Endothelial cell of umbilical vein (primary cell): ENCODE results near the gene SAMD14. TPM values are rescaled to one million over a fixed set of nuclear protein-coding genes. Genes with fewer than 3 reads are reported as not detected.

Experiments
- BruUV-seq: library from RNA; stranded (reverse); fragments of 400-500 nt; replicated peaks from 2 replicates; lab custom pipeline; 2021; lab: Mats Ljungman, UMichigan
- CTCF ChIA-PET: fragments of 300-600, 350-600 bp; sonication (Branson Sonifier 250); formaldehyde crosslinking; loops from one replicate; lab custom pipeline; 2021; ENCODE audit warnings: antibody characterized with exemption, inconsistent platforms; lab: Charles Lee
- POLR2A ChIA-PET: fragments of 300-600, 350-600 bp; sonication (Branson Sonifier 250); formaldehyde crosslinking; loops from one replicate; lab custom pipeline; 2021; ENCODE audit warnings: antibody characterized with exemption, inconsistent platforms; lab: Charles Lee
- DNase-seq: peaks from one replicate; pipeline ENCODE4 v3.0.0-alpha.2; 2011; ENCODE audit warnings: low read depth, low spot score
- FAIRE-seq: peaks from 2 replicates; lab custom pipeline; 2011; peaks lifted over from hg19 to GRCh38; lab: Jason Lieb, UNC
- H2AFZ ChIP-seq: 2 replicates; pipeline ENCODE4 v1.6.0; 2012; ENCODE audit warnings: low read depth, low read length, control low read depth, inconsistent platforms
- H3K27ac ChIP-seq: 2 replicates; pipeline ENCODE4 v1.5.1; 2011; ENCODE audit warnings: low read depth, mild to moderate bottlenecking, control low read depth, low read length, moderate library complexity; ENCODE audit not compliant: insufficient read depth
- H3K27me3 ChIP-seq, 2 experiments: 2 replicates each; pipeline versions ENCODE4 v1.6.0 to v1.6.1; 2011; ENCODE audit warnings: low read length in 2 of 2, mixed read lengths in 1 of 2; ENCODE audit not compliant: control insufficient read depth in 2 of 2, insufficient read depth in 2 of 2
- H3K36me3 ChIP-seq, 2 experiments: 2 replicates in 1 of 2; 3 replicates in 1 of 2; pipeline ENCODE4 v1.5.1; 2011; ENCODE audit warnings: low read length in 2 of 2, mild to moderate bottlenecking in 1 of 2, moderate library complexity in 1 of 2; ENCODE audit not compliant: control insufficient read depth in 2 of 2, insufficient read depth in 2 of 2; ENCODE audit errors: extremely low read depth in 1 of 2
- H3K4me1 ChIP-seq: 3 replicates; pipeline ENCODE4 v1.5.1; 2011; ENCODE audit warnings: mild to moderate bottlenecking, low read length; ENCODE audit not compliant: control insufficient read depth, insufficient read depth; ENCODE audit errors: extremely low read depth
- H3K4me2 ChIP-seq: 2 replicates; pipeline ENCODE4 v1.6.1; 2011; ENCODE audit warnings: low read length, control low read depth, mixed read lengths; ENCODE audit not compliant: insufficient read depth
- H3K4me3 ChIP-seq, 3 experiments: fragments of 200-600 bp in 1 of 3; sonication (generic), shearing (Covaris generic) in 1 of 3; replicated peaks in 1 of 3; 2 replicates each; pipeline ENCODE4 v1.5.1; 2011 to 2016; ENCODE audit warnings: control low read depth in 3 of 3, low read length in 3 of 3, mild to moderate bottlenecking in 2 of 3, inconsistent platforms in 1 of 3, low read depth in 1 of 3, moderate library complexity in 1 of 3; ENCODE audit not compliant: insufficient read depth in 1 of 3
- H3K79me2 ChIP-seq: 2 replicates; pipeline ENCODE4 v1.6.0; 2012; ENCODE audit warnings: low read length, inconsistent platforms; ENCODE audit not compliant: control insufficient read depth, insufficient read depth
- H3K9ac ChIP-seq: replicated peaks from 2 replicates; pipeline ENCODE3; 2011; ENCODE audit warnings: low read length, control low read depth; ENCODE audit not compliant: insufficient read depth; ENCODE audit errors: extremely low read depth
- H3K9me1 ChIP-seq: replicated peaks from 3 replicates; pipeline ENCODE4 v1.6.0; 2011; ENCODE audit warnings: mild to moderate bottlenecking, low read length; ENCODE audit not compliant: control insufficient read depth, insufficient read depth; ENCODE audit errors: extremely low read depth
- H3K9me3 ChIP-seq: replicated peaks from 2 replicates; pipeline ENCODE4 v1.5.1; 2012; ENCODE audit warnings: low read length, inconsistent platforms; ENCODE audit not compliant: control insufficient read depth, insufficient read depth
- H4K20me1 ChIP-seq: replicated peaks from 2 replicates; pipeline ENCODE3; 2011; ENCODE audit warnings: mild to moderate bottlenecking, low read length; ENCODE audit not compliant: control insufficient read depth, insufficient read depth; ENCODE audit errors: extremely low read depth
- EZH2 ChIP-seq: IDR thresholded peaks from 2 replicates; pipeline ENCODE4 v1.6.1; 2012; ENCODE audit warnings: borderline replicate concordance, low read depth, mild to moderate bottlenecking, moderate library complexity, low read length, inconsistent platforms; ENCODE audit not compliant: severe bottlenecking
- FOS ChIP-seq: IDR thresholded peaks from 2 replicates; pipeline ENCODE4 v1.6.1; 2011; ENCODE audit warnings: mild to moderate bottlenecking, low read length, moderate library complexity, borderline replicate concordance; ENCODE audit not compliant: insufficient read depth
- GATA2 ChIP-seq: IDR thresholded peaks from 2 replicates; pipeline ENCODE4 v1.7.0; 2011; ENCODE audit warnings: low read depth, mild to moderate bottlenecking, moderate library complexity, mixed read lengths, low read length; ENCODE audit not compliant: insufficient read length, insufficient read depth
- JUN ChIP-seq: IDR thresholded peaks from 2 replicates; pipeline ENCODE4 v1.6.1; 2011; ENCODE audit warnings: borderline replicate concordance, low read depth; ENCODE audit not compliant: insufficient read length, insufficient read depth
- MYC ChIP-seq: IDR thresholded peaks from one replicate; pipeline ENCODE4 v1.6.1; 2011; ENCODE audit warnings: mild to moderate bottlenecking, low read depth, low read length
- POLR2A ChIP-seq: IDR thresholded peaks from 2 replicates; pipeline ENCODE4 v1.6.1; 2012; ENCODE audit warnings: low read depth, mild to moderate bottlenecking, control low read depth, low read length
- POLR2AphosphoS5 ChIP-seq: IDR thresholded peaks from 2 replicates; pipeline ENCODE4 v1.6.1; 2012; ENCODE audit warnings: low read depth, mild to moderate bottlenecking, control low read depth, low read length, moderate library complexity; ENCODE audit not compliant: insufficient read depth
- dilution Hi-C: fragments of 300-500 bp; cut with MboI; formaldehyde crosslinking; loops from one replicate; pipeline ENCODE4 v1.15.0; 2019; ENCODE audit warnings: low sequenced_read_pairs; ENCODE audit not compliant: extremely low pct_ligation_motif_present
- intact Hi-C: fragments of 100-400 bp; cut with micrococcal nuclease; formaldehyde crosslinking; loops from one replicate; pipeline ENCODE4 v1.10.0; 2022
- polyA plus RNA-seq, 4 experiments: library from polyadenylated mRNA; depleted of rRNA in 3 of 4; stranded (reverse) in 3 of 4; unstranded in 1 of 4; fragments of >200 nt; gene quantifications; 2 replicates each; pipeline versions ENCODE4 v1.2.1 to v1.2.3, GENCODE V29; 2011 to 2012; ENCODE audit warnings: missing spikeins in 1 of 4
- total RNA-seq: library from RNA; stranded (reverse); gene quantifications from 2 replicates; pipeline ENCODE4 v1.2.3, GENCODE V29; 2021
- TF ChIP-seq, protein P1 (sequence below), 2 donors: IDR thresholded peaks; 1 replicate in 1 of 2; 2 replicates in 1 of 2; pipeline ENCODE4 v1.5.1; 2011; ENCODE audit warnings: low read length in 2 of 2, mild to moderate bottlenecking in 2 of 2, moderate library complexity in 2 of 2, control low read depth in 1 of 2, inconsistent platforms in 1 of 2, low read depth in 1 of 2; ENCODE audit not compliant: insufficient read depth in 1 of 2; ENCODE audit errors: extremely low read depth in 1 of 2
- TF ChIP-seq, protein P2 (sequence below): IDR thresholded peaks from 2 replicates; pipeline ENCODE4 v1.6.1; 2011; ENCODE audit not compliant: insufficient read depth, insufficient read length

Gene SAMD14
- total and polyA plus RNA-seq, 2 donors (not counting 3 experiments of a cell fraction or from before 2014, with no cell fraction given), result 6.8 to 15.6 TPM

DNA sequence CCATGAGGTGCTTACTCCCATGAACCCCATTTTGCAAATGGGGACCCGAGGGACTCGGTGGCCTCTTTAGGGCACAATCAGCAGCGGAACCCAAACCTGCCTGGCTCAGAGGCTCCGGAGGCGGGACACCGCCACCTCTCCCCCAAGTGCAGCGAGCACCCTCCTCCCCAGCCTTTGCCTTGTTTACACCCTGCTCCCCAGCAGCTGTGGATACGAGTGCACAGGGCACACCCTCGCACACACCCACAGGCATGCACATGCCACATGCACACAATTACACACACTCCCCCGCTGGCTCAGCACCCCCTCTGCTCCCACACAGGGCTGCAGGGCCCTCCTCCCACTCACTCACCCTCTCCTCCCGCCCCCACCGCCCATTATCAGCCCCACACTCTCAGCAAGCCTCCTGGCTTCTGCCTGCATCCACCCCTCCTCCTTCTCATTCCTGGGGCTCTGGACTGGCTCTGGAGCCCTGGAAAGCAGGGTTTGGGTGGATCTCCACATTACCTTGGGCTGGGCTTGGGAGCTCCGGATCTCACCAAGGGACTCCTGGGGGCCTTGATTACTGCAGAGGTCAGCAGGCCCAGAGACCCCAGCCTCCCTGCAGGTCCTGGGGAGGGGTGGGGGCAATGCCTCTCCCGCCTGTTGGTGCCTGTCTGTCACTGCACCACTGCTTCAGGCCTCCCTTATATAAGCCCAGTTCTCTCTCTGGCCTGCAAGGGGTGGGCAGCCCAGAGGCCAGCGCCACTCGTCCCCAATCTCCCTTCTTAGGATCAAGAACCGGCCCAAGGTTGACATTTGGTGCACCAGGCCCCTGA, 28.4 kb downstream of the SAMD14 start:
- Histone ChIP-seq H3K4me3 (no peak overlapping the region), H3K36me3 (peaks cover 0 to 5% of the 10 kb centered on the region in 2 experiments), H3K4me1 (no peaks in the 10 kb centered on the region), H3K27ac (no peak overlapping the region), H3K9me1 (no peaks in the 10 kb centered on the region), H3K27me3 (no peaks in the 10 kb centered on the region), H4K20me1 (no peaks in the 10 kb centered on the region), H3K9me3 (no peaks in the 10 kb centered on the region), H3K4me2 (no peak overlapping the region), H2AFZ (no peak overlapping the region), H3K9ac (no peak overlapping the region), H3K79me2 (no peaks in the 10 kb centered on the region)
- FAIRE-seq (no peak), DNase-seq (no peak)
- intact Hi-C loops (no loop called here), dilution Hi-C loops (no loop called here)
- no TSS peak for BruUV-seq
- ChIA-PET POLR2A (no interaction called here), CTCF (interaction anchor here (3.5 to 3.9 kb wide), 2 partner anchors 7 to 13 kb away, joined by 12 to 19 read pairs; no protein-coding TSS in a partner anchor)
- TF ChIP-seq EZH2 (no peak), GATA2 (no peak), JUN (no peak), MYC (no peak), POLR2A (no peak), FOS (no peak), POLR2AphosphoS5 (no peak)
- TF ChIP-seq, protein P1, sequence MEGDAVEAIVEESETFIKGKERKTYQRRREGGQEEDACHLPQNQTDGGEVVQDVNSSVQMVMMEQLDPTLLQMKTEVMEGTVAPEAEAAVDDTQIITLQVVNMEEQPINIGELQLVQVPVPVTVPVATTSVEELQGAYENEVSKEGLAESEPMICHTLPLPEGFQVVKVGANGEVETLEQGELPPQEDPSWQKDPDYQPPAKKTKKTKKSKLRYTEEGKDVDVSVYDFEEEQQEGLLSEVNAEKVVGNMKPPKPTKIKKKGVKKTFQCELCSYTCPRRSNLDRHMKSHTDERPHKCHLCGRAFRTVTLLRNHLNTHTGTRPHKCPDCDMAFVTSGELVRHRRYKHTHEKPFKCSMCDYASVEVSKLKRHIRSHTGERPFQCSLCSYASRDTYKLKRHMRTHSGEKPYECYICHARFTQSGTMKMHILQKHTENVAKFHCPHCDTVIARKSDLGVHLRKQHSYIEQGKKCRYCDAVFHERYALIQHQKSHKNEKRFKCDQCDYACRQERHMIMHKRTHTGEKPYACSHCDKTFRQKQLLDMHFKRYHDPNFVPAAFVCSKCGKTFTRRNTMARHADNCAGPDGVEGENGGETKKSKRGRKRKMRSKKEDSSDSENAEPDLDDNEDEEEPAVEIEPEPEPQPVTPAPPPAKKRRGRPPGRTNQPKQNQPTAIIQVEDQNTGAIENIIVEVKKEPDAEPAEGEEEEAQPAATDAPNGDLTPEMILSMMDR (IDR thresholded peaks at IDR 0.05; ENCODE audit: extremely low read depth in 1 of 2, insufficient read depth in 1 of 2, low read depth in 1 of 2, low read length in 2 of 2), result no peak
- TF ChIP-seq, protein P2, sequence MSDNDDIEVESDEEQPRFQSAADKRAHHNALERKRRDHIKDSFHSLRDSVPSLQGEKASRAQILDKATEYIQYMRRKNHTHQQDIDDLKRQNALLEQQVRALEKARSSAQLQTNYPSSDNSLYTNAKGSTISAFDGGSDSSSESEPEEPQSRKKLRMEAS, result no peak
